Thymus (tissue), 11 donors: ENCODE data around the gene PEX13. TPM values are rescaled to one million over a fixed set of nuclear protein-coding genes. Genes with fewer than 3 reads are reported as not detected.
"Not testable (repeated sequence)": the region's sequence is repeated elsewhere in the genome, so short reads cannot be mapped to it uniquely, and the experiment has no call there.

ENCODE experiments used
- DNase-seq, 9 donors: peaks; one replicate each; pipeline ENCODE4 v3.0.0-alpha.2; 2013; ENCODE audit warnings: low spot score in 9 of 9, low read depth in 6 of 9, missing footprints in 1 of 9
- H3K27ac ChIP-seq, 2 donors: one replicate each; pipeline ENCODE4 v1.5.1; 2013; ENCODE audit warnings: control low read depth in 1 of 2, low read depth in 1 of 2, low read length in 1 of 2, mild to moderate bottlenecking in 1 of 2, moderate library complexity in 1 of 2
- H3K27me3 ChIP-seq, 2 donors: one replicate each; pipeline ENCODE4 v1.5.1; 2013; ENCODE audit warnings: low read length in 1 of 2; ENCODE audit not compliant: control insufficient read depth in 2 of 2, insufficient read depth in 1 of 2
- H3K36me3 ChIP-seq, 2 donors: one replicate each; pipeline ENCODE4 v1.5.1; 2013; ENCODE audit warnings: low read length in 1 of 2, mild to moderate bottlenecking in 1 of 2, moderate library complexity in 1 of 2; ENCODE audit not compliant: control insufficient read depth in 2 of 2, insufficient read depth in 2 of 2
- H3K4me1 ChIP-seq, 2 donors: one replicate each; pipeline ENCODE4 v1.5.1; 2013; ENCODE audit warnings: low read length in 2 of 2; ENCODE audit not compliant: control insufficient read depth in 2 of 2, insufficient read depth in 2 of 2
- H3K4me3 ChIP-seq, 2 donors: one replicate each; pipeline ENCODE4 v1.5.1; 2013; ENCODE audit warnings: low read length in 2 of 2, control low read depth in 1 of 2, mild to moderate bottlenecking in 1 of 2
- H3K9me3 ChIP-seq, 2 donors: one replicate each; pipeline ENCODE4 v1.5.1; 2013; ENCODE audit warnings: low read length in 1 of 2, mild to moderate bottlenecking in 1 of 2; ENCODE audit not compliant: control insufficient read depth in 2 of 2, insufficient read depth in 1 of 2
- WGBS: extraction: QIAGEN DNeasy Blood & Tissue Kit; methylation state at CpG from one replicate; pipeline ENCODE4 v1.1.7; 2013; 5-methylcytosine and 5-hydroxymethylcytosine counted together
- polyA plus RNA-seq: library from polyadenylated mRNA; stranded (reverse); fragments of 200-250 nt; gene quantifications from one replicate; pipeline ENCODE4 v1.2.3, GENCODE V29; 2013
- total RNA-seq: library from RNA; stranded (reverse); fragments of 120-200 nt; gene quantifications from one replicate; pipeline ENCODE4 v1.2.4, GENCODE V29; 2013
- donor health status: healthy.

Gene PEX13
- total and polyA plus RNA-seq, 2 donors, result 16.9 to 18.8 TPM

GRCh38 chr2:60979231-60979630 lies 38.3 kb upstream of the PEX13 start:
- no peak for DNase-seq
- H3K4me1 ChIP-seq, result no peaks in the 10 kb centered on the region
- no peak overlapping the region for H3K27ac ChIP-seq
- 58% methylated on average over 4 of the region's 4 CpGs for WGBS
- no peak overlapping the region for H3K4me3 ChIP-seq
- no peaks in the 10 kb centered on the region for H3K9me3 ChIP-seq
- H3K27me3 ChIP-seq, result no peaks in the 10 kb centered on the region
- H3K36me3 ChIP-seq, result no peaks in the 10 kb centered on the region

GRCh38 chr2:60980071-60980815 lies 37.3 kb upstream of the PEX13 start:
- WGBS, result 95% methylated on average over 3 of the region's 3 CpGs
- H3K27me3 ChIP-seq, result no peaks in the 10 kb centered on the region
- no peaks in the 10 kb centered on the region for H3K9me3 ChIP-seq
- no peak overlapping the region for H3K27ac ChIP-seq
- no peak overlapping the region for H3K4me3 ChIP-seq
- H3K4me1 ChIP-seq, result no peaks in the 10 kb centered on the region
- H3K36me3 ChIP-seq, result no peaks in the 10 kb centered on the region
- no peak for DNase-seq

GRCh38 chr2:60982066-60982465 lies 35.5 kb upstream of the PEX13 start:
- H3K27ac ChIP-seq, result not testable (repeated sequence)

GRCh38 chr2:60984720-60985119 lies 32.8 kb upstream of the PEX13 start:
- Histone ChIP-seq H3K36me3 (no peaks in the 10 kb centered on the region), H3K4me3 (no peak overlapping the region), H3K27ac (no peak overlapping the region), H3K4me1 (no peaks in the 10 kb centered on the region), H3K9me3 (no peaks in the 10 kb centered on the region), H3K27me3 (no peaks in the 10 kb centered on the region)
- 41% methylated on average over 1 of the region's 1 CpG for WGBS
- no peak for DNase-seq

More at GRCh38 chr2:60982066-60982465, 35.5 kb upstream of the PEX13 start:
- not testable (repeated sequence) for H3K9me3 ChIP-seq, H3K4me3 ChIP-seq, DNase-seq, H3K27me3 ChIP-seq, H3K36me3 ChIP-seq, H3K4me1 ChIP-seq
- 98% methylated on average over 3 of the region's 3 CpGs for WGBS

- DNase-seq, result no peak
Measured at GRCh38 chr2:60987041-60987440, 30.5 kb upstream of the PEX13 start.

GRCh38 chr2:60987656-60988055 lies 29.9 kb upstream of the PEX13 start:
- 99% methylated on average over 8 of the region's 8 CpGs for WGBS

More at GRCh38 chr2:60987041-60987440, 30.5 kb upstream of the PEX13 start:
- H3K36me3 ChIP-seq, result no peaks in the 10 kb centered on the region
- peaks cover 0 to 4% of the 10 kb centered on the region in 2 donors for H3K9me3 ChIP-seq
- H3K4me1 ChIP-seq, result no peaks in the 10 kb centered on the region
- no peaks in the 10 kb centered on the region for H3K27me3 ChIP-seq
- H3K4me3 ChIP-seq, result no peak overlapping the region
- H3K27ac ChIP-seq, result no peak overlapping the region
- 90% methylated on average over 2 of the region's 2 CpGs for WGBS

GRCh38 chr2:60989259-60989658 lies 28.3 kb upstream of the PEX13 start:
- WGBS, result 93% methylated on average over 2 of the region's 2 CpGs
- H3K27ac ChIP-seq, result no peak overlapping the region
- H3K27me3 ChIP-seq, result no peaks in the 10 kb centered on the region
- no peaks in the 10 kb centered on the region for H3K4me1 ChIP-seq
- H3K9me3 ChIP-seq, result peaks cover 0 to 10% of the 10 kb centered on the region in 2 donors
- H3K4me3 ChIP-seq, result no peak overlapping the region
- DNase-seq, result no peak
- no peaks in the 10 kb centered on the region for H3K36me3 ChIP-seq

More at GRCh38 chr2:60987656-60988055, 29.9 kb upstream of the PEX13 start:
- H3K4me3 ChIP-seq, H3K36me3 ChIP-seq, H3K9me3 ChIP-seq, H3K4me1 ChIP-seq, H3K27me3 ChIP-seq, H3K27ac ChIP-seq, DNase-seq: not testable (repeated sequence)

- WGBS, result 97% methylated on average over 4 of the region's 4 CpGs
- no peak overlapping the region for H3K4me3 ChIP-seq
- H3K4me1 ChIP-seq, result no peaks in the 10 kb centered on the region
- no peaks in the 10 kb centered on the region for H3K36me3 ChIP-seq
- H3K27ac ChIP-seq, result no peak overlapping the region
- peaks cover 0 to 10% of the 10 kb centered on the region in 2 donors for H3K9me3 ChIP-seq
- H3K27me3 ChIP-seq, result no peaks in the 10 kb centered on the region
- no peak for DNase-seq
Measured at GRCh38 chr2:60991644-60992043, 25.9 kb upstream of the PEX13 start.

GRCh38 chr2:60992985-60993392 lies 24.5 kb upstream of the PEX13 start:
- H3K4me1 ChIP-seq, result no peaks in the 10 kb centered on the region
- H3K27me3 ChIP-seq, result no peaks in the 10 kb centered on the region
- H3K4me3 ChIP-seq, result no peak overlapping the region
- peak overlapping the region in 1 of 2 donors; percentile 40 for H3K27ac ChIP-seq
- no peaks in the 10 kb centered on the region for H3K36me3 ChIP-seq
- WGBS, result 84% methylated on average over 7 of the region's 7 CpGs
- peaks cover 0 to 10% of the 10 kb centered on the region in 2 donors for H3K9me3 ChIP-seq
- DNase-seq, result peak in 1 of 9 donors; percentile 49
